ENCODE measurements around the gene GAMT.

GRCh38 chr19:1373042-1373533, 28.3 kb downstream of the GAMT start:
- TF ChIP-seq FOXK2 (IDR thresholded peaks at IDR 0.05) (no peak), BHLHE40 (IDR thresholded peaks at IDR 0.05; ENCODE audit: borderline replicate concordance) (no peak), SP1 (IDR thresholded peaks at IDR 0.05) (no peak), FOXM1 (IDR thresholded peaks at IDR 0.05; ENCODE audit: borderline replicate concordance) (no peak), HDGF (IDR thresholded peaks at IDR 0.05; ENCODE audit: borderline replicate concordance) (no peak), ZNF384 (IDR thresholded peaks at IDR 0.05) (no peak), CTBP1 (IDR thresholded peaks at IDR 0.05; ENCODE audit: borderline replicate concordance) (no peak), FOXA1 (IDR thresholded peaks at IDR 0.05) (no peak), ELF4 (IDR thresholded peaks at IDR 0.05) (no peak)
- TF ChIP-seq, protein P1, sequence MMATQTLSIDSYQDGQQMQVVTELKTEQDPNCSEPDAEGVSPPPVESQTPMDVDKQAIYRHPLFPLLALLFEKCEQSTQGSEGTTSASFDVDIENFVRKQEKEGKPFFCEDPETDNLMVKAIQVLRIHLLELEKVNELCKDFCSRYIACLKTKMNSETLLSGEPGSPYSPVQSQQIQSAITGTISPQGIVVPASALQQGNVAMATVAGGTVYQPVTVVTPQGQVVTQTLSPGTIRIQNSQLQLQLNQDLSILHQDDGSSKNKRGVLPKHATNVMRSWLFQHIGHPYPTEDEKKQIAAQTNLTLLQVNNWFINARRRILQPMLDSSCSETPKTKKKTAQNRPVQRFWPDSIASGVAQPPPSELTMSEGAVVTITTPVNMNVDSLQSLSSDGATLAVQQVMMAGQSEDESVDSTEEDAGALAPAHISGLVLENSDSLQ (IDR thresholded peaks at IDR 0.05) = no peak
